Measurements from ENCODE around the gene NEUROD2. TPM values are rescaled to one million over a fixed set of nuclear protein-coding genes. Genes with fewer than 3 reads are reported as not detected.

NEUROD2 gene
- total and polyA plus RNA-seq, 2 of the 13 experiments (the other 11 are each of a cell fraction or from before 2014, with no cell fraction given) = not detected

GRCh38 chr17:39652587-39653315 lies 45.0 kb upstream of the NEUROD2 start (continued):
- TF ChIP-seq TFAP4 (IDR thresholded peaks at IDR 0.05; ENCODE audit: borderline replicate concordance, low read depth) (peak; percentile 36; the same call in 1 of the 2 replicates), PITX1 (CRISPR knock-in tag; IDR thresholded peaks at IDR 0.05) (peak; percentile 69; the same call in 1 of the 2 replicates), SMAD9 (CRISPR knock-in tag; IDR thresholded peaks at IDR 0.05) (0 out of 2 replicates have a peak, but pooled peaks have one; percentile 63), BCL3 (CRISPR knock-in tag; IDR thresholded peaks at IDR 0.05) (0 out of 2 replicates have a peak, but pooled peaks have one; percentile 55), STAG1 (CRISPR knock-in tag; IDR thresholded peaks at IDR 0.05) (no peak), TARDBP (CRISPR knock-in tag; IDR thresholded peaks at IDR 0.05) (0 out of 2 replicates have a peak, but pooled peaks have one; percentile 4), CHCHD3 (CRISPR knock-in tag; IDR thresholded peaks at IDR 0.05) (no peak), PBX3 (CRISPR knock-in tag; IDR thresholded peaks at IDR 0.05; ENCODE audit: borderline replicate concordance) (no peak), ZFAT (CRISPR knock-in tag; conservative IDR thresholded peaks at IDR 0.05) (no peak), KLF13 (CRISPR knock-in tag; IDR thresholded peaks at IDR 0.05) (no peak), ZHX2 (IDR thresholded peaks at IDR 0.05; ENCODE audit: low read depth) (no peak), ZHX2 (CRISPR knock-in tag; IDR thresholded peaks at IDR 0.05; ENCODE audit: borderline replicate concordance) (no peak), ZNF543 (CRISPR knock-in tag; IDR thresholded peaks at IDR 0.05) (peak; percentile 55; the same call in 1 of the 2 replicates), ZNF672 (CRISPR knock-in tag; IDR thresholded peaks at IDR 0.05) (no peak)

All from HepG2 (cell line).